Endothelial cell of umbilical vein (primary cell): ENCODE results near the gene AVPR2. TPM values are rescaled to one million over a fixed set of nuclear protein-coding genes. Genes with fewer than 3 reads are reported as not detected.

Experiments
- BruUV-seq: library from RNA; stranded (reverse); fragments of 400-500 nt; replicated peaks from 2 replicates; lab custom pipeline; 2021; lab: Mats Ljungman, UMichigan
- CTCF ChIA-PET: fragments of 300-600, 350-600 bp; sonication (Branson Sonifier 250); formaldehyde crosslinking; loops from one replicate; lab custom pipeline; 2021; ENCODE audit warnings: antibody characterized with exemption, inconsistent platforms; lab: Charles Lee
- POLR2A ChIA-PET: fragments of 300-600, 350-600 bp; sonication (Branson Sonifier 250); formaldehyde crosslinking; loops from one replicate; lab custom pipeline; 2021; ENCODE audit warnings: antibody characterized with exemption, inconsistent platforms; lab: Charles Lee
- DNase-seq: peaks from one replicate; pipeline ENCODE4 v3.0.0-alpha.2; 2011; ENCODE audit warnings: low read depth, low spot score
- FAIRE-seq: peaks from 2 replicates; lab custom pipeline; 2011; peaks lifted over from hg19 to GRCh38; lab: Jason Lieb, UNC
- H2AFZ ChIP-seq: 2 replicates; pipeline ENCODE4 v1.6.0; 2012; ENCODE audit warnings: low read depth, low read length, control low read depth, inconsistent platforms
- H3K27ac ChIP-seq: 2 replicates; pipeline ENCODE4 v1.5.1; 2011; ENCODE audit warnings: low read depth, mild to moderate bottlenecking, control low read depth, low read length, moderate library complexity; ENCODE audit not compliant: insufficient read depth
- H3K27me3 ChIP-seq, 2 experiments: 2 replicates each; pipeline versions ENCODE4 v1.6.0 to v1.6.1; 2011; ENCODE audit warnings: low read length in 2 of 2, mixed read lengths in 1 of 2; ENCODE audit not compliant: control insufficient read depth in 2 of 2, insufficient read depth in 2 of 2
- H3K36me3 ChIP-seq, 2 experiments: 2 replicates in 1 of 2; 3 replicates in 1 of 2; pipeline ENCODE4 v1.5.1; 2011; ENCODE audit warnings: low read length in 2 of 2, mild to moderate bottlenecking in 1 of 2, moderate library complexity in 1 of 2; ENCODE audit not compliant: control insufficient read depth in 2 of 2, insufficient read depth in 2 of 2; ENCODE audit errors: extremely low read depth in 1 of 2
- H3K4me1 ChIP-seq: 3 replicates; pipeline ENCODE4 v1.5.1; 2011; ENCODE audit warnings: mild to moderate bottlenecking, low read length; ENCODE audit not compliant: control insufficient read depth, insufficient read depth; ENCODE audit errors: extremely low read depth
- H3K4me2 ChIP-seq: 2 replicates; pipeline ENCODE4 v1.6.1; 2011; ENCODE audit warnings: low read length, control low read depth, mixed read lengths; ENCODE audit not compliant: insufficient read depth
- H3K4me3 ChIP-seq, 3 experiments: fragments of 200-600 bp in 1 of 3; sonication (generic), shearing (Covaris generic) in 1 of 3; replicated peaks in 1 of 3; 2 replicates each; pipeline ENCODE4 v1.5.1; 2011 to 2016; ENCODE audit warnings: control low read depth in 3 of 3, low read length in 3 of 3, mild to moderate bottlenecking in 2 of 3, inconsistent platforms in 1 of 3, low read depth in 1 of 3, moderate library complexity in 1 of 3; ENCODE audit not compliant: insufficient read depth in 1 of 3
- H3K79me2 ChIP-seq: 2 replicates; pipeline ENCODE4 v1.6.0; 2012; ENCODE audit warnings: low read length, inconsistent platforms; ENCODE audit not compliant: control insufficient read depth, insufficient read depth
- H3K9ac ChIP-seq: replicated peaks from 2 replicates; pipeline ENCODE3; 2011; ENCODE audit warnings: low read length, control low read depth; ENCODE audit not compliant: insufficient read depth; ENCODE audit errors: extremely low read depth
- H3K9me1 ChIP-seq: replicated peaks from 3 replicates; pipeline ENCODE4 v1.6.0; 2011; ENCODE audit warnings: mild to moderate bottlenecking, low read length; ENCODE audit not compliant: control insufficient read depth, insufficient read depth; ENCODE audit errors: extremely low read depth
- H3K9me3 ChIP-seq: replicated peaks from 2 replicates; pipeline ENCODE4 v1.5.1; 2012; ENCODE audit warnings: low read length, inconsistent platforms; ENCODE audit not compliant: control insufficient read depth, insufficient read depth
- H4K20me1 ChIP-seq: replicated peaks from 2 replicates; pipeline ENCODE3; 2011; ENCODE audit warnings: mild to moderate bottlenecking, low read length; ENCODE audit not compliant: control insufficient read depth, insufficient read depth; ENCODE audit errors: extremely low read depth
- EZH2 ChIP-seq: IDR thresholded peaks from 2 replicates; pipeline ENCODE4 v1.6.1; 2012; ENCODE audit warnings: borderline replicate concordance, low read depth, mild to moderate bottlenecking, moderate library complexity, low read length, inconsistent platforms; ENCODE audit not compliant: severe bottlenecking
- FOS ChIP-seq: IDR thresholded peaks from 2 replicates; pipeline ENCODE4 v1.6.1; 2011; ENCODE audit warnings: mild to moderate bottlenecking, low read length, moderate library complexity, borderline replicate concordance; ENCODE audit not compliant: insufficient read depth
- GATA2 ChIP-seq: IDR thresholded peaks from 2 replicates; pipeline ENCODE4 v1.7.0; 2011; ENCODE audit warnings: low read depth, mild to moderate bottlenecking, moderate library complexity, mixed read lengths, low read length; ENCODE audit not compliant: insufficient read length, insufficient read depth
- JUN ChIP-seq: IDR thresholded peaks from 2 replicates; pipeline ENCODE4 v1.6.1; 2011; ENCODE audit warnings: borderline replicate concordance, low read depth; ENCODE audit not compliant: insufficient read length, insufficient read depth
- MAX ChIP-seq: IDR thresholded peaks from 2 replicates; pipeline ENCODE4 v1.6.1; 2011; ENCODE audit not compliant: insufficient read depth, insufficient read length
- MYC ChIP-seq: IDR thresholded peaks from one replicate; pipeline ENCODE4 v1.6.1; 2011; ENCODE audit warnings: mild to moderate bottlenecking, low read depth, low read length
- POLR2A ChIP-seq: IDR thresholded peaks from 2 replicates; pipeline ENCODE4 v1.6.1; 2012; ENCODE audit warnings: low read depth, mild to moderate bottlenecking, control low read depth, low read length
- POLR2AphosphoS5 ChIP-seq: IDR thresholded peaks from 2 replicates; pipeline ENCODE4 v1.6.1; 2012; ENCODE audit warnings: low read depth, mild to moderate bottlenecking, control low read depth, low read length, moderate library complexity; ENCODE audit not compliant: insufficient read depth
- dilution Hi-C: fragments of 300-500 bp; cut with MboI; formaldehyde crosslinking; loops from one replicate; pipeline ENCODE4 v1.15.0; 2019; ENCODE audit warnings: low sequenced_read_pairs; ENCODE audit not compliant: extremely low pct_ligation_motif_present
- intact Hi-C: fragments of 100-400 bp; cut with micrococcal nuclease; formaldehyde crosslinking; loops from one replicate; pipeline ENCODE4 v1.10.0; 2022
- polyA plus RNA-seq, 4 experiments: library from polyadenylated mRNA; depleted of rRNA in 3 of 4; stranded (reverse) in 3 of 4; unstranded in 1 of 4; fragments of >200 nt; gene quantifications; 2 replicates each; pipeline versions ENCODE4 v1.2.1 to v1.2.3, GENCODE V29; 2011 to 2012; ENCODE audit warnings: missing spikeins in 1 of 4
- total RNA-seq: library from RNA; stranded (reverse); gene quantifications from 2 replicates; pipeline ENCODE4 v1.2.3, GENCODE V29; 2021
- TF ChIP-seq, protein P1 (sequence below), 2 donors: IDR thresholded peaks; 1 replicate in 1 of 2; 2 replicates in 1 of 2; pipeline ENCODE4 v1.5.1; 2011; ENCODE audit warnings: low read length in 2 of 2, mild to moderate bottlenecking in 2 of 2, moderate library complexity in 2 of 2, control low read depth in 1 of 2, inconsistent platforms in 1 of 2, low read depth in 1 of 2; ENCODE audit not compliant: insufficient read depth in 1 of 2; ENCODE audit errors: extremely low read depth in 1 of 2

AVPR2 gene
- total and polyA plus RNA-seq, 2 donors (not counting 3 experiments of a cell fraction or from before 2014, with no cell fraction given), result not detected

GRCh38 chrX:153882086-153882498 lies 22.4 kb upstream of the AVPR2 start:
- Histone ChIP-seq H3K9me3 (no peaks in the 10 kb centered on the region), H3K4me2 (no peak overlapping the region), H4K20me1 (no peaks in the 10 kb centered on the region), H3K4me1 (no peaks in the 10 kb centered on the region), H3K27me3 (peaks cover 24 to 29% of the 10 kb centered on the region in 2 experiments), H3K79me2 (no peaks in the 10 kb centered on the region), H2AFZ (no peak overlapping the region), H3K4me3 (no peak overlapping the region), H3K27ac (no peak overlapping the region), H3K9ac (no peak overlapping the region), H3K9me1 (no peaks in the 10 kb centered on the region), H3K36me3 (no peaks in the 10 kb centered on the region)
- intact Hi-C loops, result loop anchor here (10.0 kb wide), 1 partner anchor 67 kb away; no protein-coding TSS in a partner anchor
- CTCF ChIA-PET, result no interaction called here
- DNase-seq (no peak), FAIRE-seq (no peak)
- dilution Hi-C loops, result no loop called here
- TF ChIP-seq GATA2 (no peak), POLR2A (no peak), MAX (no peak), FOS (no peak), JUN (no peak), POLR2AphosphoS5 (no peak)
- no TSS peak for BruUV-seq
- POLR2A ChIA-PET, result no interaction called here

DNA sequence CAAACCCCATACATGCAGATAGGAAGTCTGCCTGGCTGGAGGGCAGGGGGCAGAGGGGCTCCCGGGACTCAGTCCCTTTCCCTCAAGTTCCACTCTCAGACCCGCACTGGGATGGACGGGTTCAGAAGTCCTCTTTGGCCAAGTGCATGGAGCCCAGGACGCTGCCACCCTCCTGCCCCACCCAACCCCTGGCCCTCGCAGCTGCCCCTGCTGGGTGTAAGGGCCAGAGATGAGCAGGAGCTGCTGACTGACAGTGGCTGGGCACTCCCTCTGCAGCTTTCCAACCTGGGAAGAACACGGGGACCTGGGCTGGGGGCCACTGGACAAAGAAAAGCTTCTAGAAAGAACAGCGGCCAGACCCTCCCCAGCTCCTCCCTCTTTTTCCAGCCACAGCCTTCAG lies 21.9 kb upstream of the AVPR2 start:
- ChIA-PET CTCF (no interaction called here), POLR2A (no interaction called here)
- no peaks in the 10 kb centered on the region for H3K9me3 ChIP-seq
- DNase-seq, result no peak
- dilution Hi-C loops (no loop called here), intact Hi-C loops (loop anchor here (10.0 kb wide), 1 partner anchor 68 kb away; no protein-coding TSS in a partner anchor)
- H3K27me3 ChIP-seq, result peaks cover 25 to 32% of the 10 kb centered on the region in 2 experiments
- no peak overlapping the region for H3K4me2 ChIP-seq
- no peaks in the 10 kb centered on the region for H4K20me1 ChIP-seq
- no TSS peak for BruUV-seq
- no peaks in the 10 kb centered on the region for H3K79me2 ChIP-seq
- no peaks in the 10 kb centered on the region for H3K36me3 ChIP-seq
- H2AFZ ChIP-seq, result no peak overlapping the region
- no peak overlapping the region for H3K4me3 ChIP-seq
- TF ChIP-seq EZH2 (no peak), POLR2A (no peak), GATA2 (no peak), MYC (no peak), JUN (no peak), POLR2AphosphoS5 (no peak), FOS (no peak), MAX (no peak)
- TF ChIP-seq, protein P1, sequence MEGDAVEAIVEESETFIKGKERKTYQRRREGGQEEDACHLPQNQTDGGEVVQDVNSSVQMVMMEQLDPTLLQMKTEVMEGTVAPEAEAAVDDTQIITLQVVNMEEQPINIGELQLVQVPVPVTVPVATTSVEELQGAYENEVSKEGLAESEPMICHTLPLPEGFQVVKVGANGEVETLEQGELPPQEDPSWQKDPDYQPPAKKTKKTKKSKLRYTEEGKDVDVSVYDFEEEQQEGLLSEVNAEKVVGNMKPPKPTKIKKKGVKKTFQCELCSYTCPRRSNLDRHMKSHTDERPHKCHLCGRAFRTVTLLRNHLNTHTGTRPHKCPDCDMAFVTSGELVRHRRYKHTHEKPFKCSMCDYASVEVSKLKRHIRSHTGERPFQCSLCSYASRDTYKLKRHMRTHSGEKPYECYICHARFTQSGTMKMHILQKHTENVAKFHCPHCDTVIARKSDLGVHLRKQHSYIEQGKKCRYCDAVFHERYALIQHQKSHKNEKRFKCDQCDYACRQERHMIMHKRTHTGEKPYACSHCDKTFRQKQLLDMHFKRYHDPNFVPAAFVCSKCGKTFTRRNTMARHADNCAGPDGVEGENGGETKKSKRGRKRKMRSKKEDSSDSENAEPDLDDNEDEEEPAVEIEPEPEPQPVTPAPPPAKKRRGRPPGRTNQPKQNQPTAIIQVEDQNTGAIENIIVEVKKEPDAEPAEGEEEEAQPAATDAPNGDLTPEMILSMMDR (IDR thresholded peaks at IDR 0.05; ENCODE audit: extremely low read depth in 1 of 2, insufficient read depth in 1 of 2, low read depth in 1 of 2, low read length in 2 of 2), result no peak
- no peak overlapping the region for H3K27ac ChIP-seq
- H3K4me1 ChIP-seq, result no peaks in the 10 kb centered on the region
- H3K9ac ChIP-seq, result no peak overlapping the region
- H3K9me1 ChIP-seq, result no peaks in the 10 kb centered on the region
- FAIRE-seq, result no peak
